Activated CD8-positive, alpha-beta T cell treated with anti-CD3 and anti-CD28 coated beads for 36 hours (primary cell): ENCODE results near the gene RELN. TPM values are rescaled to one million over a fixed set of nuclear protein-coding genes. Genes with fewer than 3 reads are reported as not detected.

Experiments
- ATAC-seq: fragments of 200-7000 bp; cut with Tn5 transposase; one replicate; pipeline ENCODE4 v1.10.0; 2021; ENCODE audit warnings: mild to moderate bottlenecking, moderate library complexity
- CTCF ChIA-PET: fragments of 350-600 bp; sonication (Branson Sonifier 250); formaldehyde crosslinking; loops from one replicate; lab custom pipeline; 2021; ENCODE audit warnings: antibody characterized with exemption; lab: Charles Lee
- POLR2A ChIA-PET: fragments of 350-600 bp; sonication (Branson Sonifier 250); formaldehyde crosslinking; loops from one replicate; lab custom pipeline; 2021; ENCODE audit warnings: antibody characterized with exemption; lab: Charles Lee
- DNase-seq: peaks from one replicate; pipeline ENCODE4 v3.0.0-alpha.2; 2020
- H3K27ac Mint-ChIP-seq: one replicate; pipeline ENCODE4 v1.8.0; 2021; ENCODE audit warnings: mild to moderate bottlenecking, mixed read lengths
- H3K27me3 Mint-ChIP-seq: one replicate; pipeline ENCODE4 v1.8.0; 2021; ENCODE audit warnings: mixed read lengths
- H3K36me3 Mint-ChIP-seq: one replicate; pipeline ENCODE4 v1.8.0; 2021; ENCODE audit warnings: low read depth, mixed read lengths
- H3K4me1 Mint-ChIP-seq: one replicate; pipeline ENCODE4 v1.8.0; 2021; ENCODE audit warnings: low read depth, mixed read lengths
- H3K4me3 Mint-ChIP-seq: one replicate; pipeline ENCODE4 v1.8.0; 2021; ENCODE audit warnings: mild to moderate bottlenecking, moderate library complexity, mixed read lengths
- H3K9me3 Mint-ChIP-seq: one replicate; pipeline ENCODE4 v1.8.0; 2021; ENCODE audit warnings: mixed read lengths
- CTCF ChIP-seq: fragments of 200-600 bp; IDR thresholded peaks from one replicate; pipeline ENCODE4 v1.8.0; 2022; ENCODE audit warnings: antibody characterized with exemption, mild to moderate bottlenecking
- intact Hi-C: fragments of 100-400 bp; cut with micrococcal nuclease; formaldehyde crosslinking; loops from one replicate; pipeline ENCODE4 v1.10.0; 2022
- total RNA-seq, 2 experiments: library from RNA; stranded (reverse); gene quantifications; one replicate each; pipeline ENCODE4 v1.2.3, GENCODE V29; 2021

RELN gene
- total RNA-seq, 2 experiments from 2014 or later, result not detected

GRCh38 chr7:103533761-103534160, 455.7 kb downstream of the RELN start:
- ATAC-seq (no peak), DNase-seq (no peak)
- Mint-ChIP-seq H3K4me1 (no peaks in the 10 kb centered on the region), H3K9me3 (no peaks in the 10 kb centered on the region), H3K27ac (no peak overlapping the region), H3K36me3 (no peaks in the 10 kb centered on the region), H3K27me3 (peaks cover 7% of the 10 kb centered on the region), H3K4me3 (no peak overlapping the region)
- ChIA-PET POLR2A (interaction anchor here (0.6 kb wide), 1 partner anchor 17 kb away, joined by 3 read pairs; no protein-coding TSS in a partner anchor), CTCF (no interaction called here)
- no peak for TF ChIP-seq CTCF
- intact Hi-C loops, result no loop called here

DNA sequence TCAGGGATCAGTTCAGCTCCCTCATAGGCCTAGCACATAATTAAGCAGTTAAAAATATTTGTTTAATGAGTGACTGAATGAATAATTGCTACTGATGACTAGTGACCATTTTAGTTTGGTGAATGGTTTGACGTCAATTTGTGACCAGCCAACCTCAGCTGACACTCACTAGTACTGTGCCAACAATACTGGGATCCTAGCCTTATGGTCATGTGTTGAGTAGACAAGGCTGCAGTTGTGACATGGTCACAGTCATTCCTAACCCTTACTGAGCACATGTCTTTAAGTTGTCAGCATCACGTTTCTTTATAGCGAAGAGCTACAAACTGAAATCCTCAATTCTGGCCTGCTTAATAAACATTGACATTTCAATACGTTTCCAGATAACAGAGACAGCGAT, 456.5 kb downstream of the RELN start:
- H3K4me3 Mint-ChIP-seq, result no peak overlapping the region
- DNase-seq, result no peak
- no peak overlapping the region for H3K27ac Mint-ChIP-seq
- no peak for TF ChIP-seq CTCF
- ChIA-PET POLR2A (interaction anchor here (0.6 kb wide), 1 partner anchor 17 kb away, joined by 3 read pairs; no protein-coding TSS in a partner anchor), CTCF (no interaction called here)
- H3K9me3 Mint-ChIP-seq, result no peaks in the 10 kb centered on the region
- H3K27me3 Mint-ChIP-seq, result peaks cover 7% of the 10 kb centered on the region
- ATAC-seq, result no peak
- intact Hi-C loops, result no loop called here
- H3K4me1 Mint-ChIP-seq, result no peaks in the 10 kb centered on the region
- no peaks in the 10 kb centered on the region for H3K36me3 Mint-ChIP-seq

DNA sequence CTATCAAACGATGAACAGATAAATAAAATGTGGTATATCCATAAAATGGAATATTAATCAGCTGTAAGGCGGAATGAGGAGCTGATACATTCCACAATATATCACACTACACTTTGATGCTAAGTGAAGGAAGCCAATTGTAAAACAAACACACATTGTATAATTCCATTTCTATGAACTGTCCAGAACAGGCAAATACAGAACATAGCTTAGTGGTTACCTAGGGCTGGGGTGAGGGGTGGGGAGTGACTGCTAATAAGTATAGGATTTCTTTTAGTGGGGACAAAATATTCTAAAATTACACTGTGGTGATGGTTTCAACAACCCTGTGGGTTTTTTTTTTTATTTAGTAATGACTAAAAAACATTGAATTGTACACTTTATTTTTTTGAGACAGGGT, 461.3 kb downstream of the RELN start:
- POLR2A ChIA-PET, result no interaction called here
- no peak for DNase-seq
- H3K27me3 Mint-ChIP-seq, result peaks cover 14% of the 10 kb centered on the region
- H3K4me1 Mint-ChIP-seq, result no peaks in the 10 kb centered on the region
- ATAC-seq, result no peak
- no peak overlapping the region for H3K4me3 Mint-ChIP-seq
- H3K27ac Mint-ChIP-seq, result no peak overlapping the region
- intact Hi-C loops, result no loop called here
- CTCF ChIA-PET, result no interaction called here
- no peak for TF ChIP-seq CTCF
- H3K36me3 Mint-ChIP-seq, result no peaks in the 10 kb centered on the region
- no peaks in the 10 kb centered on the region for H3K9me3 Mint-ChIP-seq

- DNase-seq (no peak), ATAC-seq (no peak)
- H3K9me3 Mint-ChIP-seq, result no peaks in the 10 kb centered on the region
- TF ChIP-seq CTCF, result no peak
- no peaks in the 10 kb centered on the region for H3K4me1 Mint-ChIP-seq
- POLR2A ChIA-PET, result no interaction called here
- no peak overlapping the region for H3K4me3 Mint-ChIP-seq
- intact Hi-C loops, result no loop called here
- H3K36me3 Mint-ChIP-seq, result no peaks in the 10 kb centered on the region
- no peak overlapping the region for H3K27ac Mint-ChIP-seq
- H3K27me3 Mint-ChIP-seq, result peaks cover 10% of the 10 kb centered on the region
- CTCF ChIA-PET, result no interaction called here
Measured at GRCh38 chr7:103525937-103526336, 463.5 kb downstream of the RELN start.

DNA sequence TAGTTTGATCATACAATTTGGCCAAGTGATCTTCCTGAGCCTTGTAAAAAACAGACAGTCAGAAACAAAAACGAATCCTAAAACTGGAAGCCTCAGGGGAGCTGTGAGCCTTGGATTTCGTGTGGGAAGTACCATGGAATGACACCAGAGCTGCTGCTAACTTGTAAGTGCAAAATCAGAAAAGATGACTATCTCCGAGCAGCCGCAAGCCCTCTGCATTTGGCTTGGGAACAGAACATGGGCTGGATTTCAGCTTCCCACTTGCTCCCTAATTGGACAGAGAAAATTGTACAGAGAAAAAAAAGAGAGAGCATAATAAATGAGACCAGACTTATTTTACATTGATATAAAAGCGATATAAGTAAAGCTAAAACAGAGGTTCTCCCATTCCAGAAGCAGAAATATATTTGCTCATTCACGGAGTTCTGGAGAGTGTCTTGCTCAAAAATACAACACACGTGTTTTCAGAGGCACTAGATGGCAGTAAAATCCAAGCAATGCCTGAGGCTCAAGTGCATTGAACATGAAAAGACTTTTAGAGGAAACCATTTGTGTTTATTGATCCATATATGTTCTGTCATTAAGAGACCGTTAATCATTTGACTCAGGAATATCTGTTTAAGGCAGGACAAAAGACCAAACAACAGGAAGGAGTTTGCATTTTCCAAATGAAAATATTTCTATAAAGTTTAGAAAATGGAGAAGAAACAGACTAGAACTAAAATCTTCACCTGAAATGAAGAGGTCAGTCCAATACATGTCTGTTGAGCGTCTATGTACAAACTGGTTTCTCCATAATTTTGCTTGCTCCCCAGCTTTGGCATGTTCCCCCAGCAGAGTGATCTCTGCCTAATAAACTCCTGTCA, 465.2 kb downstream of the RELN start:
- ATAC-seq, result no peak
- Mint-ChIP-seq H3K4me1 (no peaks in the 10 kb centered on the region), H3K36me3 (no peaks in the 10 kb centered on the region), H3K27me3 (peaks cover 10% of the 10 kb centered on the region), H3K27ac (no peak overlapping the region), H3K4me3 (no peak overlapping the region), H3K9me3 (no peaks in the 10 kb centered on the region)
- TF ChIP-seq CTCF, result peak; percentile 11
- intact Hi-C loops, result no loop called here
- no peak for DNase-seq
- ChIA-PET POLR2A (no interaction called here), CTCF (no interaction called here)
